Measurements from ENCODE around the gene MCEE. TPM values are rescaled to one million over a fixed set of nuclear protein-coding genes. Genes with fewer than 3 reads are reported as not detected.

MCEE gene
- total and polyA plus RNA-seq, 2 experiments from 2014 or later, result 16.5 to 33.3 TPM

GRCh38 chr2:71063216-71063615, 66.8 kb downstream of the MCEE start:
- Histone ChIP-seq H3F3A (ENCODE audit: insufficient read depth) (no peaks in the 10 kb centered on the region), H2AFZ (no peak overlapping the region), H3K9me2 (ENCODE audit: insufficient read depth) (no peaks in the 10 kb centered on the region), H3K79me2 (ENCODE audit: insufficient read depth) (no peaks in the 10 kb centered on the region), H3K4me1 (ENCODE audit: insufficient read depth) (peaks cover 16% of the 10 kb centered on the region; the same call in 1 of the 2 replicates), H3K36me3 (ENCODE audit: low read depth) (no peaks in the 10 kb centered on the region), H3K27ac (no peak overlapping the region), H4K20me1 (ENCODE audit: insufficient read depth) (no peaks in the 10 kb centered on the region), H3K9me3 (ENCODE audit: low read depth) (no peaks in the 10 kb centered on the region), H3K27me3 (replicated peaks; ENCODE audit: insufficient read depth) (no peaks in the 10 kb centered on the region), H3K9ac (no peak overlapping the region), H3K4me2 (ENCODE audit: unreplicated experiment) (no peak overlapping the region), H3K4me3 (no peak overlapping the region)
- 0 to 6% methylated on average over 1 of the region's 1 CpG for WGBS, 2 experiments (ENCODE audit: low coverage in 1 of 2, low lambda C conversion rate in 2 of 2, missing lambda C conversion rate in 2 of 2)
- in situ Hi-C loops (cut with MboI), result no loop called here
- no peak for DNase-seq
- TF ChIP-seq EZH2phosphoT487 (IDR thresholded peaks at IDR 0.05; ENCODE audit: insufficient read depth, low read depth) (no peak), EZH2 (IDR thresholded peaks at IDR 0.05; ENCODE audit: insufficient read depth, poor library complexity, severe bottlenecking) (no peak)

GRCh38 chr2:71060871-71061270, 69.2 kb downstream of the MCEE start:
- Histone ChIP-seq H3K9me2 (ENCODE audit: insufficient read depth) (no peaks in the 10 kb centered on the region), H3F3A (ENCODE audit: insufficient read depth) (no peaks in the 10 kb centered on the region), H3K27ac (no peak overlapping the region), H3K4me1 (ENCODE audit: insufficient read depth) (peaks cover 7% of the 10 kb centered on the region; the same call in 1 of the 2 replicates), H3K9ac (no peak overlapping the region), H4K20me1 (ENCODE audit: insufficient read depth) (no peaks in the 10 kb centered on the region), H3K4me3 (no peak overlapping the region), H2AFZ (no peak overlapping the region), H3K9me3 (ENCODE audit: low read depth) (no peaks in the 10 kb centered on the region), H3K36me3 (ENCODE audit: low read depth) (no peaks in the 10 kb centered on the region), H3K27me3 (replicated peaks; ENCODE audit: insufficient read depth) (no peaks in the 10 kb centered on the region), H3K79me2 (ENCODE audit: insufficient read depth) (no peaks in the 10 kb centered on the region), H3K4me2 (ENCODE audit: unreplicated experiment) (peak overlapping the region; percentile 10)
- TF ChIP-seq EZH2phosphoT487 (IDR thresholded peaks at IDR 0.05; ENCODE audit: insufficient read depth, low read depth) (no peak), EZH2 (IDR thresholded peaks at IDR 0.05; ENCODE audit: insufficient read depth, poor library complexity, severe bottlenecking) (no peak)
- in situ Hi-C loops (cut with MboI), result no loop called here
- DNase-seq, result peak; percentile 63
- WGBS, 2 experiments (ENCODE audit: low coverage in 1 of 2, low lambda C conversion rate in 2 of 2, missing lambda C conversion rate in 2 of 2), result 4 to 5% methylated on average over 3 of the region's 3 CpGs

GRCh38 chr2:71060211-71060610, 69.8 kb downstream of the MCEE start:
- Histone ChIP-seq H3F3A (ENCODE audit: insufficient read depth) (no peaks in the 10 kb centered on the region), H3K9me3 (ENCODE audit: low read depth) (no peaks in the 10 kb centered on the region), H3K9me2 (ENCODE audit: insufficient read depth) (no peaks in the 10 kb centered on the region), H3K4me1 (ENCODE audit: insufficient read depth) (peaks cover 7% of the 10 kb centered on the region; the same call in 1 of the 2 replicates), H3K4me3 (no peak overlapping the region), H3K4me2 (ENCODE audit: unreplicated experiment) (no peak overlapping the region), H3K27ac (no peak overlapping the region), H3K27me3 (replicated peaks; ENCODE audit: insufficient read depth) (no peaks in the 10 kb centered on the region), H3K9ac (no peak overlapping the region), H2AFZ (no peak overlapping the region), H3K79me2 (ENCODE audit: insufficient read depth) (no peaks in the 10 kb centered on the region), H4K20me1 (ENCODE audit: insufficient read depth) (no peaks in the 10 kb centered on the region), H3K36me3 (ENCODE audit: low read depth) (no peaks in the 10 kb centered on the region)
- TF ChIP-seq EZH2 (IDR thresholded peaks at IDR 0.05; ENCODE audit: insufficient read depth, poor library complexity, severe bottlenecking), result no peak
- DNase-seq, result no peak
- WGBS, 2 experiments (ENCODE audit: low coverage in 1 of 2, low lambda C conversion rate in 2 of 2, missing lambda C conversion rate in 2 of 2), result 68 to 76% methylated on average over 2 of the region's 2 CpGs
- in situ Hi-C loops (cut with MboI), result no loop called here

Small RNA genes within 50 kb of the gene (small RNA-seq; reads per million reads assigned to genes)
- gene AC007881.1 (ENCODE audit: low read depth, low replicate concordance), result not detected

Other genes with a start within 250 kb of the MCEE start
- gene VAX2, start 229.7 kb downstream of the MCEE start, total RNA-seq (2014; rRNA removed; shearing (Covaris generic)), result 1.1 and 2.0 TPM in 2 replicates
- gene VAX2, start 229.7 kb downstream of the MCEE start, polyA plus RNA-seq (2016; fragmentation: Nextera tagmentation; extraction: Ambion mirVana), result 0.85 and 1.5 TPM in 2 replicates
- not detected in 2 replicates for gene ATP6V1B1, start 194.3 kb downstream of the MCEE start, total RNA-seq (2014; rRNA removed; shearing (Covaris generic))
- 0.60 TPM in 1 of 2 replicates, not detected in the other for gene ATP6V1B1, start 194.3 kb downstream of the MCEE start, polyA plus RNA-seq (2016; fragmentation: Nextera tagmentation; extraction: Ambion mirVana)
- gene ANKRD53, start 151.6 kb downstream of the MCEE start, total RNA-seq (2014; rRNA removed; shearing (Covaris generic)), result not detected in 2 replicates
- 0.65 and 1.2 TPM in 2 replicates for gene ANKRD53, start 151.6 kb downstream of the MCEE start, polyA plus RNA-seq (2016; fragmentation: Nextera tagmentation; extraction: Ambion mirVana)
- 46.9 and 64.1 TPM in 2 replicates for gene TEX261, start 135.4 kb downstream of the MCEE start, total RNA-seq (2014; rRNA removed; shearing (Covaris generic))
- 54.1 and 55.7 TPM in 2 replicates for gene TEX261, start 135.4 kb downstream of the MCEE start, polyA plus RNA-seq (2016; fragmentation: Nextera tagmentation; extraction: Ambion mirVana)
- gene NAGK, start 61.6 kb downstream of the MCEE start, total RNA-seq (2014; rRNA removed; shearing (Covaris generic)), result 65.8 and 86.4 TPM in 2 replicates
- 136 and 142 TPM in 2 replicates for gene NAGK, start 61.6 kb downstream of the MCEE start, polyA plus RNA-seq (2016; fragmentation: Nextera tagmentation; extraction: Ambion mirVana)
- gene MPHOSPH10, start 405 bp upstream of the MCEE start, total RNA-seq (2014; rRNA removed; shearing (Covaris generic)), result 18.8 and 18.9 TPM in 2 replicates
- 26.4 and 26.6 TPM in 2 replicates for gene MPHOSPH10, start 405 bp upstream of the MCEE start, polyA plus RNA-seq (2016; fragmentation: Nextera tagmentation; extraction: Ambion mirVana)
- under 0.01 TPM in 2 replicates for gene PAIP2B, start 96.9 kb upstream of the MCEE start, total RNA-seq (2014; rRNA removed; shearing (Covaris generic))
- 0.10 and 0.11 TPM in 2 replicates for gene PAIP2B, start 96.9 kb upstream of the MCEE start, polyA plus RNA-seq (2016; fragmentation: Nextera tagmentation; extraction: Ambion mirVana)
- 75.0 and 83.0 TPM in 2 replicates for gene ZNF638, start 201.6 kb upstream of the MCEE start, total RNA-seq (2014; rRNA removed; shearing (Covaris generic))
- gene ZNF638, start 201.6 kb upstream of the MCEE start, polyA plus RNA-seq (2016; fragmentation: Nextera tagmentation; extraction: Ambion mirVana), result 43.5 and 44.0 TPM in 2 replicates